ENCODE measurements around the gene SEPTIN8.

Gene SEPTIN8

DNA sequence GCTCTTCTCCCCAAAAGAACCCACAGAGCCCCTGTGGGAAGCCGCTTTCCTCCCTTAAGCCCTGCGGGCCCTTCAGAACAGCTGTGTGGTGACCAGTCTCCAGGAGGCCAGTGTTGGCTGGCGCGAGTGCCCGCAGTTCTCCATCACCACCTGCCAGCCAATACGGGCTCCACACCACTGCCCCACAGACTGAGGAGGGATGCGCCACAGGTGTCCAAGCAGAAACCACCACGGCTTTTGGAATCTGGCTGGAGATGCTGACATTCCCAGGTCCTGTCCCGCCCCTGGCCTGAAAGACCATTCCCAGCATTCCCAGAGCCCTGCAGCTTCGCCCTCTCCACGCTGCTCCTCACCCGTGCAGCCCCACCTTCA lies 17.0 kb downstream of the SEPTIN8 start:
- H3K4me3 ChIP-seq (ENCODE audit: insufficient read depth, low read depth, low read length, poor library complexity, severe bottlenecking): no peak overlapping the region
- no peaks in the 10 kb centered on the region for H3K27me3 ChIP-seq (replicated peaks; ENCODE audit: control insufficient read depth, insufficient read depth, low read length, poor library complexity, severe bottlenecking)
- no peaks in the 10 kb centered on the region for H3K9me3 ChIP-seq (ENCODE audit: control insufficient read depth, low read length)
- H3K4me1 ChIP-seq (ENCODE audit: control insufficient read depth, insufficient read depth, low read length, poor library complexity, severe bottlenecking): no peaks in the 10 kb centered on the region
- H3K27ac ChIP-seq (ENCODE audit: insufficient read depth, low read length, poor library complexity, severe bottlenecking): no peak overlapping the region
- no peak for DNase-seq
- no peaks in the 10 kb centered on the region for H3K36me3 ChIP-seq (ENCODE audit: control insufficient read depth, insufficient read depth, low read length)

DNA sequence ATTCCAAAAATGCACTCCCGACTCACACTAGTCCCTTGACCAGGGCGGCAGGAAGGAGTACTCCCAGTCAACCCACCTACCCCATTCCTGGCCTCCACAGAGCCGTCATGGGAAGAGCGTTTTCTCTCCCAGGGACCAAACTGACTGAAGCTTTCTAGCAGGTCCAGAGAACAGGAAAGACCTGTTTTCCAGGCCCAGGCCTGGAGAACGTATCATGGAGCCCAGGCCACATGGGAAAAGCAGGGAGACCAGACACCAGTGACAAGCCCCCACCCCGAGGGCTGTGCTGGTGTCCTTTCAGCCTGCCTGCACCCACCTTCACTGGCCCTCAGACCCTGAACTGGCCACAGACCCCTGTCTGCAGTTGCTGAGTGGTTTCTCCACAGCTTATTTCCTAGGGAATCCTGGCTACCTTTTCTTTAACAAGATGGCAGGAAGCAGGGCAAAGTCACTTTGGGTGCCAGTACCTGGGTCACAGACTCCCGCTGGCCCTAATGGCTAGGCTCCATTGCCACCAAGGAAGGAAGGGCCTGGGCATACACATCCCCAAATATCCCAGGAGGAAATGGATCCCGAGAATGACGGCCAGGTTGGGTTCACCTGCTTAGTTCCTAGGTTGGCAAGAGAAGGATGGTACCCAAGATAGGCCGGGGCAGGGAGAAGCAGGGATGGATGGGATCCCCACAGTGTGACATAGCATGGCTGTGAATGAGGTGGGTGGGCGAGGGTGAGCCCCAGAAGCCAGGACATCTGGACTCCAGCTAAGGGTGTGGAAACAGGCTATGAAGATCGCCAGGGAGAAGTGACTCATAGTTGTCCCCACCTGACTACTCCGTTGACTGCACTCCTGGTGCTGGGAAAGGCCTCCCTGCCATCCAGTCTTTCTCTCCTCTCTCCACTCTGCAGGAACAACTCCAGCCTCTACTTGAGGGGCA lies 17.7 kb downstream of the SEPTIN8 start:
- Histone ChIP-seq H3K27me3 (replicated peaks; ENCODE audit: control insufficient read depth, insufficient read depth, low read length, poor library complexity, severe bottlenecking) (no peaks in the 10 kb centered on the region), H3K9me3 (ENCODE audit: control insufficient read depth, low read length) (no peaks in the 10 kb centered on the region), H3K36me3 (ENCODE audit: control insufficient read depth, insufficient read depth, low read length) (no peaks in the 10 kb centered on the region), H3K4me3 (ENCODE audit: insufficient read depth, low read depth, low read length, poor library complexity, severe bottlenecking) (no peak overlapping the region), H3K27ac (ENCODE audit: insufficient read depth, low read length, poor library complexity, severe bottlenecking) (no peak overlapping the region), H3K4me1 (ENCODE audit: control insufficient read depth, insufficient read depth, low read length, poor library complexity, severe bottlenecking) (no peaks in the 10 kb centered on the region)
- no peak for DNase-seq

DNA sequence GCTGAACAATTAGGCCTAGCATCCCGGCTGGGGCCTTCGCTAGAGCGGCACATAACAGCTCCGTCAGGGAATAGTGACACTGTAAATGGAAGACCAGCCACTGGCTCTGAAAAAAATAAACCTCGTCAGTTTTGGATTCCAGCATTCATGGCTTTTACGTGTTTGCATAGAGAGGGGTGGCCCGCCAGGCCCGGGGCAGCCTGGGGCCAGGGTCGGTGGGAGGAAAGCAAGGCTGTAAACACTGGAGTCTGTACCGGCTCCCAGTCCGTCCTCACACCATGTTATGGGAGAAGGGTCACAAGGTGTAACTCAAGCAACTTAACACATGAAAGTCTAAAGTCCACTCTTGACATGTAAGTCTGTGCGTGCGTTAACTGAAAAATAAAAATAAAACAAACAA lies 18.6 kb downstream of the SEPTIN8 start:
- Histone ChIP-seq H3K9me3 (ENCODE audit: control insufficient read depth, low read length) (no peaks in the 10 kb centered on the region), H3K4me1 (ENCODE audit: control insufficient read depth, insufficient read depth, low read length, poor library complexity, severe bottlenecking) (no peaks in the 10 kb centered on the region), H3K36me3 (ENCODE audit: control insufficient read depth, insufficient read depth, low read length) (no peaks in the 10 kb centered on the region), H3K27ac (ENCODE audit: insufficient read depth, low read length, poor library complexity, severe bottlenecking) (no peak overlapping the region), H3K4me3 (ENCODE audit: insufficient read depth, low read depth, low read length, poor library complexity, severe bottlenecking) (no peak overlapping the region), H3K27me3 (replicated peaks; ENCODE audit: control insufficient read depth, insufficient read depth, low read length, poor library complexity, severe bottlenecking) (no peaks in the 10 kb centered on the region)
- no peak for DNase-seq

DNA sequence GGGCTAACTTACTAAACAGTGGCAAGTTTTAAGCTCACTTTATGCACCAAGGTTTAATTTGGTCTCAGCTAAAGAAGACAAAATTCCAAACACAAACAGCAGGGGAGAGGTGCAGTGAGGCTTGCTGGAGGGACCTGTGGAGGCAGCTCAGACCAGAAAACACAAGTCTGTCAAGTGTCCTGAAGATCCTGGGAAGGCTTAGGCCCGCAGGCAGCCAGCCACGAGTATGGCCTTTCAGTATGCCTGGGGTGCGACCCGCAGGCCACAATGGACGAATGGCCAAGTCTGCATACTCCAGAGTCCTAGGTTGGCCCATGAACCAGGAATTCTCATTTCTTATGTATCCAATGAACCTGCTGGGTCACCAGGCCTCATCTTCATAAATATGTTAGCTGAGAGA lies 20.5 kb downstream of the SEPTIN8 start:
- H3K27me3 ChIP-seq (replicated peaks; ENCODE audit: control insufficient read depth, insufficient read depth, low read length, poor library complexity, severe bottlenecking): no peaks in the 10 kb centered on the region
- H3K4me1 ChIP-seq (ENCODE audit: control insufficient read depth, insufficient read depth, low read length, poor library complexity, severe bottlenecking): no peaks in the 10 kb centered on the region
- no peak overlapping the region for H3K4me3 ChIP-seq (ENCODE audit: insufficient read depth, low read depth, low read length, poor library complexity, severe bottlenecking)
- peaks cover 9% of the 10 kb centered on the region for H3K36me3 ChIP-seq (ENCODE audit: control insufficient read depth, insufficient read depth, low read length)
- H3K27ac ChIP-seq (ENCODE audit: insufficient read depth, low read length, poor library complexity, severe bottlenecking): no peak overlapping the region
- DNase-seq: no peak
- H3K9me3 ChIP-seq (ENCODE audit: control insufficient read depth, low read length): no peaks in the 10 kb centered on the region

DNA sequence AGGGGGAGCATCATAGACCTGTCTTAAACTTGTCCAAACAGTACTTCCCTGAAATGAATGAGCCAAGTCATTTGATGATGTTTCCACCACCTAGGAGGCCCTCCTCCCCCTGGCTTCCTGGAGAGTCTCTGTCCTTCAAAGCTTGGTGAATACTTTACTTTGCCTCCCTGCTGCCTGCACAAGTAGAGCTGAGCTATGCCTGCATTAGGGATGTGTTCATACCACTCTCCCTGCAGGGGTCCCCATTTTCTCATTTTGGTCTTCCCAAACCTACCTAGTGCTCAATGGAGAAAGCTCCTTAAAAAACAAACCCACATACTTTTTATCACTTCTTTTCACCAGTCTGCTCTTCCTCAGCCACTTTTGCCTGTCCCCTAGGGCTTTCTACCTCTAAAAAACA lies 22.1 kb downstream of the SEPTIN8 start:
- Histone ChIP-seq H3K4me1 (ENCODE audit: control insufficient read depth, insufficient read depth, low read length, poor library complexity, severe bottlenecking) (no peaks in the 10 kb centered on the region), H3K9me3 (ENCODE audit: control insufficient read depth, low read length) (no peaks in the 10 kb centered on the region), H3K4me3 (ENCODE audit: insufficient read depth, low read depth, low read length, poor library complexity, severe bottlenecking) (no peak overlapping the region), H3K27ac (ENCODE audit: insufficient read depth, low read length, poor library complexity, severe bottlenecking) (no peak overlapping the region), H3K27me3 (replicated peaks; ENCODE audit: control insufficient read depth, insufficient read depth, low read length, poor library complexity, severe bottlenecking) (no peaks in the 10 kb centered on the region), H3K36me3 (ENCODE audit: control insufficient read depth, insufficient read depth, low read length) (peaks cover 9% of the 10 kb centered on the region)
- no peak for DNase-seq

DNA sequence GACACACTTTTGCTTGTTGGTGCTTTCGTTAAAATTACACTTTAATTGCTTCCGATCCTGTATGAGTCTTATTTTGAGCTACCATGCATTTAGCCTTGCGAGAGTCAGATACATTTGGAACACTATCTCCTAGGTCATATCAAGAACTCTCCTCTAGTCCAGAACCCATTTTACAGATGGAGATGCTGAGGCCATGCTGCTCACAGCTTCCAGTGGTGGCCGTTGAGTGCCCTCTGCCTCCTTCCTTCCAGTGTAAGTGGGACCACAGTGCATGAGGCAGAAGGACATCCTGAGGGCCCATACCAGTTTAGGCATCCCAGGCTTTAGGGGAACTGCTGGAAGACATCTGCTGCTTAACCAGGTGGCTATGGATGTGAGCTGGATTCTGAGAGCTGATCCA lies 22.9 kb downstream of the SEPTIN8 start:
- Histone ChIP-seq H3K9me3 (ENCODE audit: control insufficient read depth, low read length) (no peaks in the 10 kb centered on the region), H3K4me1 (ENCODE audit: control insufficient read depth, insufficient read depth, low read length, poor library complexity, severe bottlenecking) (no peaks in the 10 kb centered on the region), H3K36me3 (ENCODE audit: control insufficient read depth, insufficient read depth, low read length) (peaks cover 9% of the 10 kb centered on the region), H3K27ac (ENCODE audit: insufficient read depth, low read length, poor library complexity, severe bottlenecking) (no peak overlapping the region), H3K27me3 (replicated peaks; ENCODE audit: control insufficient read depth, insufficient read depth, low read length, poor library complexity, severe bottlenecking) (no peaks in the 10 kb centered on the region), H3K4me3 (ENCODE audit: insufficient read depth, low read depth, low read length, poor library complexity, severe bottlenecking) (no peak overlapping the region)
- no peak for DNase-seq

DNA sequence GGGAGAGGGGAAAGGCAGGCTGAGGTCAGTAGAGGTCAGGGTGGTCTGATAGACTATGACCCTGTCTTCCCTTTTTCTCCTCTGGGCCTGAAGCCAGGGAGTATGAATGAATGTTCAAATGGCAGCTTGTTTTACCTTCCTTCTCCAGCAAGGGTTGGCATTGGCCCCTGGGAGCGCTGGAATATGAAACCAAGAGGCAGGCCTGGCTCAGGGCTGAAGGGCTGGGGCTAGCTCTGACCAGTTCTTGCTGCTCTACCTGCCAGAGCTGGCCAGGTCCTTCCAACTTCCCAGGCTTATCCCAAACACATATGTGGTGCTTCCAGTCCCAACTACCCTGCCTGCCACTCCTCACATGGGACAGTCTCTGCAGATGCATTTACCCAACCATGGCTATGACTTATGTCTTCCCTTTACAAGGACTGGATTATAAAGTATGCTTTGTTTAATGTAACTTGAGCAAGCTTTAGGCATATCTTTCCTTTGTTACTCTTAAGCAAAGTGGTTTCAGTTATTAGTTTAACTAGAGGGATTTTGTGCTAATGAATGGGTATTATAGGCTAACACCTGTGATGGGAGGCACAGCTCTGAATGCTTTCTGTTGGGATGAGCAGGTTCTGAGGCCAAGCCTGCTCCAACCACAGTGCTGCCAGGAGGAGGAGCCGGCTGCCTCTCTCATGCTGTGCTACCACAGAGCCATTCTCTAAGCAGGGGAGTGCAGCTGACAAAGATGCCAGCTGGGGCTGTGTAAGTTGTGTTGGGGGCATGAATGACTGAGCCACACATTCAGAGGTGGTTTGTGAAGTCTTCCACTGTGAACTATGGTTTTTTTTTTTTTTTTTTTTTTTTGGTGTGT lies 23.7 kb downstream of the SEPTIN8 start:
- no peaks in the 10 kb centered on the region for H3K27me3 ChIP-seq (replicated peaks; ENCODE audit: control insufficient read depth, insufficient read depth, low read length, poor library complexity, severe bottlenecking)
- no peak overlapping the region for H3K4me3 ChIP-seq (ENCODE audit: insufficient read depth, low read depth, low read length, poor library complexity, severe bottlenecking)
- H3K4me1 ChIP-seq (ENCODE audit: control insufficient read depth, insufficient read depth, low read length, poor library complexity, severe bottlenecking): no peaks in the 10 kb centered on the region
- peaks cover 9% of the 10 kb centered on the region for H3K36me3 ChIP-seq (ENCODE audit: control insufficient read depth, insufficient read depth, low read length)
- H3K27ac ChIP-seq (ENCODE audit: insufficient read depth, low read length, poor library complexity, severe bottlenecking): no peak overlapping the region
- no peaks in the 10 kb centered on the region for H3K9me3 ChIP-seq (ENCODE audit: control insufficient read depth, low read length)
- no peak for DNase-seq

DNA sequence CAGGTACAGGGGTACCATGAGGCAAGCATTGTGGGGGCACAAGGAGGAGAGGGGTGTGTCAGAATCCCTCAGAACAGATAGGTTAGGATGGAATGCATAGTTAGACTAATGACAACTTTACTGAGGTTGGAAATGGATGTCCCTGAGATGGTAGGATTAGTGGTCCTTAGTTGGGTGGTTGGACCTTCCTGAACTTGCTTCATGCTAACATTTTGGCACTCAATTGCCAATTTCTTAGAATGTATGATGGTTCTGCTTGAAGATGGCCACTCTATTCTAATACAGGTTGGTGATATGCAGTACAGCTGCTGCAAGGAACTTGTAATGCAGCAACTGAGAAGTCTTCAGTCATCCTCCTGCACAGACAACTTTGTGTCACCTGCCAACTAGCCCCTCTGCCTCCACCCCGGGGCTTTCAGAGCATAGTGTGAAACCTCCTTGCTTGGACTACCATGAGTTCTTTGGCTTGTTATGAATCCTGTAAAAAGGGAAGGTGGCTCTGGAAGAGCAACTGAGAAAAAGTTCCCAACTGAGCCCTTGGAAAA lies 24.4 kb downstream of the SEPTIN8 start:
- Histone ChIP-seq H3K27me3 (replicated peaks; ENCODE audit: control insufficient read depth, insufficient read depth, low read length, poor library complexity, severe bottlenecking) (no peaks in the 10 kb centered on the region), H3K4me1 (ENCODE audit: control insufficient read depth, insufficient read depth, low read length, poor library complexity, severe bottlenecking) (peaks cover 6% of the 10 kb centered on the region), H3K27ac (ENCODE audit: insufficient read depth, low read length, poor library complexity, severe bottlenecking) (no peak overlapping the region), H3K9me3 (ENCODE audit: control insufficient read depth, low read length) (no peaks in the 10 kb centered on the region), H3K4me3 (ENCODE audit: insufficient read depth, low read depth, low read length, poor library complexity, severe bottlenecking) (no peak overlapping the region), H3K36me3 (ENCODE audit: control insufficient read depth, insufficient read depth, low read length) (peaks cover 9% of the 10 kb centered on the region)
- DNase-seq: no peak

DNA sequence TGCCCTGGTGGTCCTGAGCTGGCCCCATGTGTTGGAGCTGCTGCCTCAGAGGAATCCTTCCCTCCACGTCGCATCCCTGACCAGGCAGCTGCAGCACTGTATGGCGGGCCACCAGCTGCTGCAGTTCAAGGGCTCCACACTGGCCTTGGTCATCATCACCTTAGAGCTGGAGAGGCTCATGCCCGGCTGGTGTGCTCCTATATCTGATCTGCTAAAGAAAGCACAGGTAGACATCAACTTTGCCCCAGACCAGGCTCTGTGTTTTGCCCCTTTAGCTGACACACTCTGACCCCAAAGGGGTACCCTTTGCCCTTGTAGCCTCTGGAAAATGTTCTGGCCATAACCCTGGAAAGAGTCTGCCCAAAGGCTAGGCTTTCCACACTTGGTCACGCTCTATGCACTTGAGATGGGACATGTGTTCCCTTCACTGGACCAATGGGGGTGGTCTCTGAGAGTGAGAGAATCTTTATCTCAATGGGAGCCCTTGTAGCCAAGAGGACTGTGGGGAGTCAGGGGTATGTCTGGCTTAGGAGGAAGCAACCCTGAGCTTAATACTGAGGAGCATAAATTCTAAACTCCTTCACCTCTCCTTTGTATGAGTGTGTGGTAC lies 25.0 kb downstream of the SEPTIN8 start:
- Histone ChIP-seq H3K27me3 (replicated peaks; ENCODE audit: control insufficient read depth, insufficient read depth, low read length, poor library complexity, severe bottlenecking) (no peaks in the 10 kb centered on the region), H3K36me3 (ENCODE audit: control insufficient read depth, insufficient read depth, low read length) (peaks cover 9% of the 10 kb centered on the region), H3K4me1 (ENCODE audit: control insufficient read depth, insufficient read depth, low read length, poor library complexity, severe bottlenecking) (peaks cover 7% of the 10 kb centered on the region), H3K27ac (ENCODE audit: insufficient read depth, low read length, poor library complexity, severe bottlenecking) (no peak overlapping the region), H3K9me3 (ENCODE audit: control insufficient read depth, low read length) (no peaks in the 10 kb centered on the region), H3K4me3 (ENCODE audit: insufficient read depth, low read depth, low read length, poor library complexity, severe bottlenecking) (no peak overlapping the region)
- DNase-seq: no peak

All from effector memory CD4-positive, alpha-beta T cell (primary cell).